ENCODE measurements around the gene JADE1.

The JADE1 gene

GRCh38 chr4:128844931-128845330 is 35.4 kb downstream of the JADE1 start:
- no peak for DNase-seq (ENCODE audit: low spot score)

DNA sequence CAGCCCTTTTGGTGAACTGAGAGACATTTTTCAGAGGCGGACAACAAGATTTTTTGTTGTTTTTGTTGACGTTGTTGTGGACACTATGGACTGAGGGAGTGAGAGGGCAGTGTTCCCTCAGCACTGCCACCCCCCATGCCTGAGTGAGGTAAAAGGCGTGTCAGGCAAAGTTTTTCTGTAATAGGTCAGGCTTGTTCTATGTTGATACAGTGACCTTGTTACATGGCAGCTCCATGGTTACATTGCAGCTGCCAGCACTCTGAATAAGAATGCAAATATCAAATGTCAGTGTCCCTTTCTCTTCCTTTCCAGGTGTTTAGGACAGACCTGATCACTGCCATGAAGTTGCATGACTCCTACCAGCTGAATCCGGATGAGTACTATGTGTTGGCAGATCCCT is 36.6 kb downstream of the JADE1 start:
- DNase-seq (ENCODE audit: low spot score), result no peak

DNA sequence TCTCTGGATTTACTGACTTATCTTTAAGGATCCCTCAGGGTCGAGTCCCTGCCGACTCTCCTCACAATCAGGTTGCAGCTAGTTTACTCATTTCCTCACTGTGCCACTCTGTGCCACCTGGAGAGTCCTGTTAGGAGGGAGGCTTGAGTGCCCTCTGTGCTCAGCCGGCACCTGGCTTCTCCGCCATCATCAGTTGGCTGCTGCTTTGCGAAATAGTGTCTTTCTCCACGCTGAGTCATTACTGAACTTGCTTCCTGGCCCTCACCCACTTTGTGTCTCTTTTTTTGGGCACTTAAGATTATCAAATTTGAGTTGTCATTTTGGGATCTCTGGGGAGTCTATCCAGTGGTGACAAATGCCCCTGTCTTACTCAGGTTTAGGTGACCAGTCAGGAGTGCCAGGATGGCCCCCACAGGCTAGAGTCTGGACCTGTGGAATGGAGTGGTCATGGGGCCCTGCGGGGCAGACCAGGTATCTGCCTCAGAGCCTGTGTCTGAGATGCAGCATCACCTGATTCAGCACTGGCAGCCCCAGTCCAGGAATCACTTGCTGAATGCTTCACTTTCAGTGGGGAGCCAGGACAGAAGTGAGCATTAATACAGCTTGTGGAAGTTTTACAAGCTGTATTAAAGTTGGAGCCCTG is 37.7 kb downstream of the JADE1 start:
- DNase-seq (ENCODE audit: low spot score), result no peak

- no peak for DNase-seq (ENCODE audit: low spot score)
Observed at GRCh38 chr4:128848461-128848860, 39.0 kb downstream of the JADE1 start.

DNA sequence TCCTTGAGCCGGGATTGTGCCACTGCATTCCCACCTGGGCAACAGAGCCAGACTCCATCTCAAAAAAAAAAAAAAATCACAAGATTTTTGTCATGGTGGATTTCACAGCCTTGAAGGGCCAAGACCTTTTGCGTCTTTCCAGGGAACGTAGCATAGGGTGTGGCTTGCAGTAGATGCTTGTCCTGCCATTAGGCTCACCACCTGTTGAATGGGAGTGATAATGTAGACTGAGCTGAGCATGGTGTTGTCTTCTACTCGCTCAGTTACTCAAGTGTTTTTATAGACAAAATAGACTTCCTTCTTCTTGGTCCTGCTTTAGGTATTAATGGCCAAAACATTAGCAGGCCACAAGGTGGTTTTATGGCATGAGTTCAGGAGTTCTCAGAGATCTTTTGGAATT is 40.8 kb downstream of the JADE1 start:
- DNase-seq (ENCODE audit: low spot score), result no peak

DNA sequence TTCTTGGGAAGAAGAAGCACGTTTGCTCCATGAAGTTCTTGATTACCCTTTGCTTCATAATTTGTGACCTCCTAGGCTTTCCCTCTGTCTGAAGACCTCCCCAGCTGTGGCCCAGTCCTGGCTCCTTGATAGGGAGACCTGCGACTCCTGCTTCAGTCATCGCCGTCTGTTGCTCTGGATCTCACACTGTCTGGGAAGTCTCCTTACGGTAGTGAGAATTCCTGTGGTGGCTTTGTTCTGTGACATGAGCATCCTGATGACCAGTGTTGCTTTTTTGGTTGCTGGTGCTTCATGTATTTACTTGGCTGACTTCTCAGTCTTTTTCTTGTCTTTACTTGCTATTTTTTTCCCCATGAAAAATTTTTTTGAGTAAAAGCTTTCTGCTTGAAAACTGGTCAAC is 44.2 kb downstream of the JADE1 start:
- no peak for DNase-seq (ENCODE audit: low spot score)

- DNase-seq (ENCODE audit: low spot score), result no peak
Observed at GRCh38 chr4:128854433-128854832, 44.9 kb downstream of the JADE1 start.

- no peak for DNase-seq (ENCODE audit: low spot score)
Observed at GRCh38 chr4:128855621-128856020, 46.1 kb downstream of the JADE1 start.

GRCh38 chr4:128856246-128856645 is 46.7 kb downstream of the JADE1 start:
- DNase-seq (ENCODE audit: low spot score), result no peak

GRCh38 chr4:128858879-128859671 is 49.6 kb downstream of the JADE1 start:
- no peak for DNase-seq (ENCODE audit: low spot score)

- DNase-seq (ENCODE audit: low spot score), result no peak
Observed at GRCh38 chr4:128859887-128860677, 50.6 kb downstream of the JADE1 start.

- DNase-seq (ENCODE audit: low spot score), result no peak
Observed at GRCh38 chr4:128861856-128862518, 52.5 kb downstream of the JADE1 start.

GRCh38 chr4:128862608-128863311 is 53.3 kb downstream of the JADE1 start:
- DNase-seq (ENCODE audit: low spot score), result peak; percentile 9

DNA sequence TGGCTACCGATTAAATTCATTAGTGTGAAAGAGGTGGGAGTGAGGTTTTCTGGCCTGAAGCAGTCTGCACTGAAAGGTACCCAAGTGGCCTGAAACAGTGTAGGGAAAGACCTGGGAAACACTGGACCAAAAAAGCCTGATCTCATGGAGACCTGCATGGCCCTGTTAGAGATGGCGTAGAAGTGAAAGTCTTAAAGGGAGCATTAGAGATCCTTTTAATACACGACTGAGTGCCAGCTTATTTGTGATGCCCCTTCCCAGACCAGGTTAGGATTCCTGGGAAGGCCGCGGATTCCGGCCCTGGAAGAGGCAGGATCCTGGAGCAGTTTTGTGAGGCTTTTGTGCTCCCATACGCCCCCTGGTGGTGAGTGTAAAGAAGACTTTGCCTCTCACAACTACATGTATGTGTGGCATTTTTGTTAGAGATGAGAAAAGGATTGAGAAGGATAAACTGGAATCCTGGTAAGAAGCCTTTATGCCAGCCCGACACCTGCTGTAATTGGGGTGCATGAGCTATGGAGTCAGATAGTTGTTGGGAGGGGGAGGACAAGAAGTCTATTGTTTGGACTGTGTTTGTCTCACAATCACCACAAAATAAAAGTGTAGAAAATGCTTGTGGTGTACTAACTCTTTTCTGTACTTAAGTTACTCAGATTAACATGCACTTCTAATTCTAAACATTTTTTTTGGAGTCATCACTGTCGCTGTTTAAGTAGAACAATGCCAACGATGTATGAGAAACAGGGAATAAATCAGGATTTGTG is 54.0 kb downstream of the JADE1 start:
- DNase-seq (ENCODE audit: low spot score), result peak; percentile 69

DNA sequence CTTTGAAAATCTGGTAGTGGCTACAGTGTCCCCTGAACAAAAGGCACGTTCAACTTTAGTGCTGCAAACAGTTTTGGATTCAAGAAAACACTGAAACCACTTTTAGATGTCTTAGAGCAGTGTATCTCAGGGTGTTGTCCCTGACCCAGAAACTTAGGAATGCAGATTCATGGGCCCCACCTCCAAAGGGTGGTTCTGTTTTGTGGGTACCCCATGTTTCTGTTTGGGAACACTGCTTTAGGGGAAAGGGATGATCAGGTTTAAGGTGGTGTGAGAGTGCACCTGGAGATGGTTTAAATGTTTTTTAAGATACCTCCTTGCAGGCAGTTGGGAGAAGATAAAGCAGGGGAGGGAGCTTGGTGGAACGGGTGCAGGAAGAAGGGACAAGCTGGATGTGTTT is 55.6 kb downstream of the JADE1 start:
- DNase-seq (ENCODE audit: low spot score), result no peak

- peak; percentile 17 for DNase-seq (ENCODE audit: low spot score)
Observed at GRCh38 chr4:128866269-128866668, 56.8 kb downstream of the JADE1 start.

- DNase-seq (ENCODE audit: low spot score), result no peak
Observed at GRCh38 chr4:128866691-128867090, 57.2 kb downstream of the JADE1 start.

DNA sequence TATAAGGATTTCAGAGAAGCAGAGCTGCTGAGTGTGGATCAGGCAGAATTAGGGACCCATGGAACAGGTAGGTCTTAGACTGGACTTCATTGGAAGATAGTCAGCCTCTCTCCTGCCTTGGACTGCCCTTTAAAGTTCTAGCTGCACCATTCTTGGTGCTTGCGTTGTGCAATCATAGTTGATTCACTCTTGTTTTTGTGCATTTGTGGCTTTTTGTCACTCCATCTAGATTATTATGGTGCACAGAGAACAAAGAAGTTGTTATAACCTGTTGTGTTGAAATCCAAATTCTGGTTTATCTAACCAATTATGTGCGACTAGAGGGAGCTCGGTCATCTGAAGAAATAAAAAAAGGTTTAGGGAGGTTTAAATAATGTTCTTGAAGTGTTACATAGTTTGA is 59.3 kb downstream of the JADE1 start:
- no peak for DNase-seq (ENCODE audit: low spot score)

DNA sequence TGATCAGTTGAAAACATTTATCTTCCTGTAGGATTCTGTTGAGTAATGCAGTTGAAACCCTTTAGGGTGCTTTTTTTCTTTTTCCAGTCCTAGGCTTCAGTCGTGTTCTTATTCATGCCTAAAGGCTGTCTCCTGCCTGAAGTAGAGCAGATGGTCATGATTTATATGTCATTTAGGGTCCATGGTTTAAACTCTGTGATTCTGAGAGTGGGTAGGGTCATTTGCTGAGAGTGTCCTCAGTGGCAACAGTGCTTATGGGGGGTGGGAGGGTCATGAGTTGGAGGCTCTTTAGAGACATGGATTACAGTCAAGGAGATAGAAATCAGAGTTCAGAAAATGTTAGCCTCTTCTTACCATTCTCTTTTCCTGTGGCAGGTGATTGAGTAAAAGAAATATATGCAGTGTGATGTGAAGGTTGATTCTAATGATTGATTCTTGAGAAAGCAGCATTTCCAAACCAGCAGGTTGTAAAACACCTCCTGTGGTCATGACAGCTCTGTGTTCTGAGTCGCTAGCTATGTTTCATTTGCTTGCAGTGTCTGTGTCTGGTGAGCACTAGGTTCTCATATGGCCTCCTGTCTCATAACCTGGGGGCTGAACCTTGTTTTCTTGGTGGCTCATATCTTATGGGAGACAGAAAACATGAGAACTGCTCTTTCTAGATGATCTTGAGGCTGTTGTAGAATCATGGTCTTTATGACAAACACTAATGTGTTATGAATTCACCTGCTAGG is 60.4 kb downstream of the JADE1 start:
- DNase-seq (ENCODE audit: low spot score), result no peak

DNA sequence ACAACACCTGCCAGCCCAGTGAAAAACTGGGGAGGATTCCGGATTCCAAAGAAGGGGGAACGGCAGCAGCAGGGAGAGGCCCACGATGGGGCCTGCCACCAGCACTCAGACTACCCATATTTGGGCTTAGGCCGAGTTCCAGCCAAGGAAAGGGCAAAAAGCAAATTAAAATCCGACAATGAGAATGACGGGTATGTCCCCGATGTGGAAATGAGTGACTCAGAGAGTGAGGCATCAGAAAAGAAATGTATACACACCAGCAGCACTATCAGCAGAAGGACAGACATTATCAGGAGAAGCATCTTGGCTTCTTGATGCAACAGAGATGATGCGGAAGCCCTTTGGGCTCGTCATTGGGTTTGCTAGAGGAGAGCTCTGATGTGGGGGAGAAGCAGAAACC is 62.4 kb downstream of the JADE1 start:
- DNase-seq (ENCODE audit: low spot score), result no peak
